Testis (tissue), 2 donors: ENCODE results near the gene LRP10.

Experiments
- CTCF ChIP-seq, 3 experiments: fragments of 450-650 bp in 2 of 3; fragments of 200-600 bp in 1 of 3; sonication (generic) in 1 of 3; IDR thresholded peaks; one replicate each; pipeline ENCODE4 v1.5.1; 2016 to 2019; ENCODE audit warnings: antibody characterized with exemption in 3 of 3, mild to moderate bottlenecking in 2 of 3, moderate library complexity in 1 of 3
- POLR2A ChIP-seq: fragments of 450-650 bp; IDR thresholded peaks from one replicate; pipeline ENCODE4 v1.6.1; 2017; ENCODE audit warnings: antibody characterized with exemption, mild to moderate bottlenecking, moderate library complexity

DNA sequence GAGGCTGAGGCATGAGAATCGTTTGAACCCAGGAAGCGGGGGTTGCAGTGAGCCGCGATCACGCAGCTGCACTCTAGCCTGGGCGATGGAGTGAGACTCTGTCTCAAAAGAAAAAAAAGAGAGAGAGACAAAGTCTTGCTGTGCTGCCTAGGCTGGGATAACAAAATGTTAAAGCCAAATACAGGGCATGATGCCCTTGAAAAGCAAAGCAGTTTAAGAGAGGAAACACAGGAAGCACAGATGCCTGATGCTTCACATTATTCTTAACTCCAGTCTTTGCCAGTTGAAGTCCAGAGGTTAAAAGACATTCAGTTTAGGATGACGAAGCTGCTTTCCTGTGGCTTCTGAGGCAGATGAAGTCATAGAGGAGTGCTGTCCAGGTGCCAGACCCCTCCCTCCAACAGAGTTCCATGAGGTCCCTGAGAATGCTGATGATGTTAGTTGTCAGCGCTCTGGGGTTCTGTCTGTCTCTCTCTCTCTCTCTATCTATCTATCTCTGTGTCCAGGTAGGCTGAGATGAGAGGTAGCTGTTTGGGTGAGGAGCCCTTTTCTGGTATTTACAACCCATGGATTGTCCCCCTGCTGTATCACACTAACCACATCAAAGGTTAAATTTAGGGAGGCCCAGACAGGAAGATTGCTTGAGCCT lies 46.7 kb upstream of the LRP10 start:
- TF ChIP-seq CTCF (IDR thresholded peaks at IDR 0.05): no peak
- TF ChIP-seq POLR2A: no peak
